Activated gamma-delta T cell treated with anti-CD3 and anti-CD28 coated beads, Interleukin-2, amount 50 U/mL, for 16 hours (primary cell): Measurements from ENCODE around the gene SH3RF3.

Experiments
- DNase-seq: peaks from one replicate; pipeline ENCODE4 v3.0.0-alpha.2; 2020; ENCODE audit warnings: low read depth

Gene SH3RF3

DNA sequence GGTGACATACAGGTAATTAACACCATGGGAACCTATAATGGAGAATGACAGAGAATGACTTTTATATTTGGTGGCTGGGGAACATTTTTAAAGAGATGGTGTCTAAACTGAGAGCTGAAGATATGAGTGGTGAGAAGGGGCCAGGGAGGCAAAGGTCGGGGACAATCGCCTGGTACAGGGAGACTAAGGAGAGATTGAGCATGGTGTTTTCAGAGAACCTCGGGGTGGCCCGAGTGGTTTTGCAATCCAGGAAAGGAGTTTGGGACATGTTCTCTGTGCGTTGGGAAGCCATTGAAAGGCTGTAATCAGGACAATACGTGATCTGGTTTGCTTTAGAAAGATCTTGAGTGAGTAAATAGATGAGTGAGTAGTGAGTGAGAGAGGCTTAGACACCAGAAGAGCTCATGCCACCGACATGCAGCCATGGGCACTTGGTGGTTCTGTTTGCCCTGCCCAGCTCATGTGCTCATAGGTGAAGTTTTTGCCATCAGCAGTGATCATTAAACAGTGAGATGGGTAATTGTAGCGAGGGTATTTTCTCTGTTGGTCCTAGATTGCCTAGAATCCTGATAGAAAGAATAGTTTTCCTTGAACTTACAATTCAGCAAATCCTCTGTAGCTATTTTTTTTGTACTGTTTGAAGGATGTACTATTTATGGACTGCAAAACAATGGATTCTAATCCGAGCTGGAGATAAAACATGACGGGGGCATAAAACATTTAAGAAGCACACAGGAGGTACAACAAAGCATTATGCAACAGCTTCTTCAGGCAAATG is 114.7 kb downstream of the SH3RF3 start:
- DNase-seq = no peak

DNA sequence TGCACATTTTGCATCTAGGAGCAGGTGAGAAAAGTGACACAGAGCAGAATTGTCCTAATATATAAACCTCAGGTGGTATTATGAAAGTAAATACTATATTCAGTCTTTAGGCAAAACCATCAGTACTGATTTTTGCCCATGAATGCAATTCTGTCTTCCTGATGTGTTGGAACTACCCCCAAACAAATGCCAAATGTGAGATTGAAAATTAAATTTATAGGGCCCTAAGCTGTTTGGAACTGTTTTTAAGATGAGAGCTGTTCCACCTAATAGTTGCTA is 115.2 kb downstream of the SH3RF3 start:
- DNase-seq = no peak

DNA sequence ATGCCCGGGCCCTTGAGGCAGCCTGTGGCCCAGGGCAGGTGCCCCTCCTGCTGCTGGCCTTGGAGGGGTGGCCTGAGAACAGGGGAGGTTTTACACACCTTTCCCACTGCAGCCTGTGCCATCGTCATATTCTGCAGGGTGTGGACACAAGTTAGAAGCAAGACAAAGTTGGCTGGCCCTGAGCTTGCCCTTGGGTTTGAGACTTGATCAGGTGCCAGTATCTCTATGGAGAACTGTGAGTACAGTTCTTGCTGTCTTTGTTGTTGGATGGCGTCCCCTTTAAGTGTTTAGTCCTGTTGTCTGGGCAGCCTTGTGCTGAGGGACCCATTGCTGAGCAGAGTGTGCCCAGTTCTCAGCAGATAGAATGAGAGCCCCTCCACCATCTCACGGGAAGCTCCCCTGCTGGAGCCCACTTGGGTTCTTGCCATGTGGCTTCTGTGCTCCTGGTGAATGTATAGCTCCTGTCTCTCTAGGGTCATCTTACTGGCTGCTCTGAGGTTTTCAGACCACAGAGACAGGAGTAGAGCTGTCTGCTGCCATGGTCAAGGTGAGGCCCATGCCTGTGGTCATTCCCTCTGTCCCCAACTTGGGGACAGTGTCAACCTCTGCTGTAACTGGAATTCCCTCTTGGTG is 115.9 kb downstream of the SH3RF3 start:
- no peak for DNase-seq

DNA sequence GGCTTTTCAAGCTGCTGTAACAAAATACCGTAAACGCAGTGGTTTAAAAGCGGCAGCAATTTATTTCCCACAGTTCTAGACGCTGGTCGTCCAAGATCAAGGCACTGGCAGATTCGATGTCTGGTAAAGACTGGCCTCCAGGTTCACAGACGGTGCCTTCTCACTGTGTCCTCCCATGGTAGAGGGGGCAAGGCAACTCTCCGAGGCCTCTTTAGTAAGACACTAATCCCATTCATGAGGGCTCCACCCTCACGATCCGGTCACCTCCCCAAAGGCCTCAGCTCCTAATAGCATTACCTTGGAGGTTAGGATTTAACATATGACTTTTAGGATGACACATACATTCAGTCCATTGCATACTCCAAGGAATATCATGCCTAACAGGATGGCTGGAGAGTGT is 117.2 kb downstream of the SH3RF3 start:
- DNase-seq = no peak

DNA sequence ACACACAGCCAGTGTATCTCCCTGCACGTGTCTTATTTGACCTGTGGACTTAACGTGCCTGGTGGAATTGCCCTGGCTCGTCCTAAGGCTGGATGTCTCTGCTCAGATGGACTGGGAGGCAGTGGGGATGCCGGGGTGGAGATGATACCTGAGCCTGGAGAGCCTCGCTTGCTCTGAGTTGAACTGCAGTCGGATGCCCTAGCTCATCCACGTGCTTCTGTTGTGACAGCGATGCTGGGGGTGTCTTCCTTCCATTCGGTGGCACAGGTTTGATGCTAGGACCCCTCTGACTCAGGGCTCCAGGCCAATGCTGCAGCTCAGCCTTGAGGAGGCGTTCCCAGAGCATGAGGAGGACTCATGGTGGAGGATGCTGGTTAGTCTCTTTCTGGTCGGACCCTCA is 117.6 kb downstream of the SH3RF3 start:
- DNase-seq = no peak

DNA sequence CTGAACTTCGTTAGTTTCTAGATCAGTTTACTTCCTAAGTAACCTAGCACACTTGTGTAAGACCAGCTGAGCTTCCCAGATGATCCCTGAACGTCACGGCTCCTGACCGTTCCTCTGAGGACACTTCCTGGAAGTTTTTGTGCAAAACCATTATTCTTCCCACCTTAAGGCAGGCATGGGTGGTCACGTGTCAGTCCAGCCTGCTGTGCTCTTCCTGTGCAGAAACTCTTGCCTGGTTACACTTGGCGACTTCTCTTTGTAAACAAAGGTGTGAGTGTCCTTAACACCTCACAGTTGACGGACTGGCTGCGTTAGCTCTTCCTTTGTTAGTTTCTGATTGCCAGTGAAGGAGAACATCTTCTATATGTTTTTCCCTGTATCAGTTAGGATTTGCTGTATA is 118.3 kb downstream of the SH3RF3 start:
- no peak for DNase-seq

DNA sequence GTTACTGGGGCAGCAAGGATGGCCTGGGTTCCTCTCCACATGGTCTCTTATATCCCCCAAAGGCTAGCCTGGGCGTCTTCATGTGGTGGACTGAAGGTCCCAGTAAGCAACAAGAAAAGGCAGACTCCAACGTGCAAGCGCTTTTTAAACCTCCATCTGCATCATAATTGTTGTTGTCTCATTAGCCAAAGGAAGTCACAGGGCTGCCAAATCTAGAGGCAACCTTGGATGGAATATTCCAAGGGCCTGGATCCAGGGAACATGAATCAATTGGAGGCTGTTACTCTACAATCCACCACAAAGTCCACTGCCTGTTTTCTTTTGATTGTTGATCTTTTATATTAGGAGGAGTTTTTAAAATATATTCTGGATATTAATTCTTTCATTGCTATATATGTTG is 118.8 kb downstream of the SH3RF3 start:
- DNase-seq = no peak

DNA sequence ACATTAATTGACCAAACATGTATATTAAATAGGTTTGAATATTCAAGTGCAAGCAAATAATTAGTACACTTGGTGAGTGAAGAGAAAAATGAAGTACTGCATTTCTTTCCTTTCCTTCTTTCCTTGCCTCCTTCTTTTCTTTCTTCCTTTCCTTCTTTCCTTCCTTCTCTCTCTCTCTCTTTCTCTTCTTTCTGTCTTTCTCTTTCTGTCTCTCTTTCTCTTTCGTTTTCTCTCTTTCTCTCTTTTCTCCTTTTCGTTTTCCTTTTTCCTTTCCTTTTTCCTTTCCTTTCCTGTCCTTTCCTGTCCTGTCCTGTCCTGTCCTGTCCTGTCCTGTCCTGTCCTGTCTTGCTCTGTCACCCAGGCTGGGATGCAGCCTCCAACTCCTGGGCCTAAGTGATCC is 119.6 kb downstream of the SH3RF3 start:
- DNase-seq = no peak

DNA sequence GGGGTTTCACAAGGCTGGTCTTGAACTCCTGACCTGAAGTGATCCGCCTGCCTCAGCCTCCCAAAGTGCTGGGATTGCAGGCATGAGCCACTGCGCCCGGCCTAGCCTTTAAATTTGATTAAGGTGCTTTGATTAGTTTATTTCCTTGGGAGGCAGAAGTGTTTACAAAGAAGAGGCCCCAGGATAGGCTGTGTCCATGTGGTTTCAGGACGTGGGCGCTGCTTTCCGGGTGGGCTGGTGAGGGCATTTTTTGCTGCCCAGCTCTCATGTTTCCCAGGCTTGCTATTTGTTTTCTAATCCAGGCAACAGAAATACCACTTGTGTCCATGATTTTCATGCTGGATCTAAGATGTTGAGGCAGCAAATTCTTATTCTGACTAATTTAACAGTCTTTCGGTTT is 124.2 kb downstream of the SH3RF3 start:
- no peak for DNase-seq

DNA sequence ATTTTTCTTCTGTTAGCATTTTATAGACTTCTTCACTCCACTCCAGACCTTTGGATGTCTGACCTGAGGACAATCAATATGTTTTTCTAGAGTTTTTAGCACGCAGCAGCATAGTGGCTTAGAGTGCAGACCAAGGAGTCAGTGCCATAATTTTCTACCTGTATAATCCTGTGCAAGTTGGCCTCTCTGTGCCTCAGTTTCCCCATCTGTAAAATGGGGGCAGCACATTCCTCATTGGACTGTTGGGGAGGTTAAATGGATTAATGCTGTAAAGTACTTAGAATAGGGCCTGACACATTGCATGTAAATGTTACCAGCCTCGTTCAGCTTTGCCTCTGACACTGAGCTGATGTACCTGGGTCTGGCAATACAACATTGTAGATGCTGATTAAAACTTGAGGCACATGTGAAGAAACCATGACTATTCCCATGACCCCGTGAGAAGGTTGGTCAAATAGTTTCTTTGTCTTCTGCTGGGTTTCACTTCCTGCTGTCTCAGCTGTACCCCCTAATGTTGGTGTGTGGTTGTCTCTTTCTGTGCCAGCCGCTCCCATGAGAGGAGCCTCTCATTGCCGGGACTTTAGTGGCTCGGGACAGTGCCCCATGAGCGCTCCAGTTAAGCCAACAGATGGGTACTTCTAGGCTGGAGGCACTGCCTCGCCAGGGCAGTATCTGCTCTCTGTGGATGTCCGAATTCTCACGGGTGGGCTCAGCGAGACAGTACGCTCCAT is 125.3 kb downstream of the SH3RF3 start:
- no peak for DNase-seq

DNA sequence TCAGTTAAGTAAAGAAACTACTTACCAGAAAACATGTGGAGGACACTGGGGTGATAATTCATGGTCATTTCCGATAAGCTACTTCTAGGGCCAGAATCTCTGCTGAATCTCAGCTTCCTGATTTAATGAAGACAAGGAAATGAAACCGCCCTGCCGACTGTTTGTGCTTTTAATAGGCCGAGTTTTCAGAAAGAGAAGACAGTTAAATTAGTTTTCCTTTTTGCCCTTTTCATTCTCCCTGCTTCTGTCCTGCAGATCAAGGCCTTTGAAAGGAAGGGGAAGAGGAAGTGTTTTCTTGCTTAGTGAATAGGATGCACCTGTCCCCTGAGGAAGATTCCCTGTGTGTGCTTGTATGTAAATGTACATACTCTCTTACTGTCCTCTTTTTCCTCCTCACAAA is 126.6 kb downstream of the SH3RF3 start:
- no peak for DNase-seq

DNA sequence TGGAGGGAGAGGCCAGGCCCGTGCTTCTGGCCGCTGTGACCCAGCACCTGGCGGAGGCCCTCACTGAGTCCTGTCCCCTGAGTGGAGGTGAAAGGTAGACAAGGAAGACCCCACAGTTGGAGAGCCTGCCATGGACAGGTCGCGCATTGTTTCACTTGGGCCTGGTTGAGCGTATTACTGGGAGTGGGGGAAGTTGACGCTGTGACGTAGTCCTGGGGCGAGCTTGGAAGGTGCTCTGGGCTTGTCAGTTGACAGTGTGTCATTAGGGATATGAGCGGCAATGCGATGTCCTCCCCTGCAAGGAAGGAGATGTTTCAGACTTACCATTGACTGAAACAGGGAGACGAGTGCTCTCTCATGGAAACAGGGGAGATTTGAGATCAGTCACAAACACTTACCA is 127.1 kb downstream of the SH3RF3 start:
- DNase-seq = no peak

DNA sequence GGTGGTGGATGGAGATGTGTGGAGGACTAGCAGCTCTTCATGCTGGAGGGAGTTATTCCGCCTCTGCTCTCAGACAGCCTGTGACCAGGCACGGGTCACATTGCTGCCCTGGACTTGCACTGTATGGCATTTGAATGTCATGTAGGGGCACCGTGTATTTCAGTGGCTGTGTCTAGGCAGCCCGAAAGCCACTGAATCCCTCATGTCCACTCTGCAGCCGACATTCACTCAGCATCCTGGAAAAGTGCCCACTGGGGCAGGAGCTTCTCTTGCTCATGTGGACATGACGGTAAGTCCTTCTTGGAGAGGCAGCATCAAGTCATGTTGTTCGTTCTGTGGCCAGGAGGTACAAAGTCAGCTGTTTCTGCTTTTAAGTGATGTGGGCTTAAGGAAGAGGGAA is 127.9 kb downstream of the SH3RF3 start:
- no peak for DNase-seq

DNA sequence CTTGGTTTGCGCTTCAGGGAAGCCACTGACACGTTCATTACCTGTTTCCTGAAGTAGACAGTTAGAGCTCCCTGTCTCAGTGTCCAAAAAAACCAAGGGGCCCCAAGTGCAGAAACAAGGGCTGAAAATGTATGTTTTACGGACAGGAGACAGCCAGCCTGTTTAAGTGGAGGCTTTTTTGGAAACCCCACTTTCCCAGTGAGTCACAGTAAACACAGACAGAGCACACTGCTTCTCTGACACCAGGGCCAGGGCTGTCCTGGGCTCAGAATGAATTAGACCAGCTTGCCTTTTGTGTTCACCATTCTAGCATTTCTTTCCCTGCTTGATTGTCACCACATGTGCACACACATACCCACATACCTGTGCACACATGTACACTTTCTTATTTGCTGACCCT is 128.6 kb downstream of the SH3RF3 start:
- DNase-seq = no peak

DNA sequence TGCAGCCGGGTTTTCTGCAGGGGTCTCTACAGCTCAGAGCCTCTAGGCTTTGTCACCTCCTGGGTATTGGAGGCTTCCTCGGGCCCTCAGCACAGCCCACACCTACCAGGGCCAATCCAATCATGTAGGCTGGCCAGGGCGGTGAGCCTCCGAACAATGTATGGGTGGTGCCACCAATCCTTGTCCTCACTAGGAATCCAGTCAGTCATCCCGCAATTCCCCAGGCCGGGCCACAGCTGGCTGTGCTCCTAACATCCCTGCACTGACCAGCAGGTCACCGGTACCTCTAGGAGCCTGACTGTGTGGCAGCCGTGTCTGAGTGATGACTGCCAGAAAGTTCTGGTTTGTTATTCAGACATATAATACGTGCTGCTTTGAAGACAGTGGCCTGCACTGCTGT is 129.4 kb downstream of the SH3RF3 start:
- no peak for DNase-seq

DNA sequence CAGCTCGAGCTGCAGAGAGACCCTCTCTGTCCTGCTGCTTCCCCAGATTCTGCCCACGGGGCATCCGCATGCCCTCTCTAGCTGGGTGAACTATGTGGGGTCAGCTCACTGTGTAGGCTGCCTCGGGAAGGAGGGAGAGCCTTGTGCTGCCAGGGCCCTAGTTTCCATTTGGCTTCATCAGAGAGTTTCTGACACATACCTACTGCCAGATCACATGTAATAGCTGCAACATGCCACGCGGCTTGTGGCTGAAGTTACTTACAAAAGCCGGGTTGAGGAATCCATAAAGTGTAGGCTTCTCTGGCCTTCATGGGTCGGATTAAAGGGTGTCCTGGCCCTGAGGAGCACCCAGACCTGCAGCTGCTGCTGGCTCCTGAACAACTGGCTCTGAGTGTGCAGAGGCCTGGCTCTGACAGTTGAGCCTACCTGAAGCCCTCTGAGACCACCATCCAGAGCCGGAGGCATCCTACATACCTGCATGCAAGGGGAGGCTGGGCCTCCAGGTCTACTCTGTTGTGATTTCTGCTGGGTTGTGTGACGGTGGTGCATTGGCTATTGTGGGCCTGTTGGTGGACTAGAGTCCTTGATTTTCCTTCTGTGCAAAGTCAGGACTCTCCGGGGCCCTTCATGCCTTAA is 130.0 kb downstream of the SH3RF3 start:
- no peak for DNase-seq

DNA sequence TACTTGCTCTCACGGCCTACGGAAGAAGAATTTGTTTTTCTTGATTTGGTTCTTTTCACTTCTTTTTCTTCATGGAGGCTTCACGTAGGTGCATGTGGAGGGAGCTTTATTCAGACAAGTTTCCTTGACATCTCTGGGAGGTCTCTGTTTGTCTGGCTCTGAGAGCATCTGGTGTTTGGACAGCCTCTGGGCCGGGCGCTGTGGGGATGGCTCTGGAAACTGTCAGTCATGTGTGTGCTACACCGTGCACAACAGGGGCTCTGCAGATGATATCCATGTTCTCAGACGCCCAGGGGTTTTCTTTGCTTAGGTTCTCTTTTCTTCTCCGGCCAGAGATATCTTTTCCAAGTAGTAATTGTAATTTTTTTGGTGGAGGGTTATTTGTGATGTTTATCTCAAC is 130.7 kb downstream of the SH3RF3 start:
- no peak for DNase-seq

DNA sequence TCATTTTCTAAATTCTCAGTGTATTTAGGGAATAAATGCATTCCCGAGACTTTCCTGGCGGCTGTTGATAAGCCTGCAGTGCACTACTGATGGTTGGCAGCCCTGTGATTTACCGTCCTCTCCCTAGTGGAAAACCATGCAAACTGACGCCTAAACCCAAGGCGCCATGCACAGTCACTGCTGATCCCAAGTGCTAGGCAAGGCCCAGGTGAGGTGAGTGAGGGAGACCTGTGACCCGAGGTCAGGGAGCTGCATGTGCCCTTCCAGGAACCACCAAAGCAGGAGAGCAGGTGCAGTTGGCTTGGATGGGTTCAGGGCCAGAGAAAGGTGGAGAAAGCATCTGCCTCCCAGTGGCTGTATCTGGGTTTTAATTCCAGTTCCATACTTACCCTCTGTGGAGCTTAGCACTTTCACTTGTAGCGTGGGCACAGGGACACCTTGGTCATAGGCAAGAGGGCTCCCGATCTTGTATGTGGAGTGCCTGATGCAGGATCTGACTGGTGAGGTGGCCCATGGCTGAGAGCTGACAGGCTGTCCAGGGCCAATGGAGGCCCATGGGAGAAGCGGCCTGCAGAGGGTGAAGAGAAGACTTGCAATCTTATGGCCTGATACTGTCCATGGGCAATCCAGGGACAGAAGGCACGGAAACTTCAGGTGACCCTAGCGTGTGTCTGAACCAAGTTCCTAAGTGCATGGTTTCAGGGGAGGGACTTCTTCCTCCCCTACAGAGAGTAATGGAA is 131.3 kb downstream of the SH3RF3 start:
- DNase-seq = no peak

DNA sequence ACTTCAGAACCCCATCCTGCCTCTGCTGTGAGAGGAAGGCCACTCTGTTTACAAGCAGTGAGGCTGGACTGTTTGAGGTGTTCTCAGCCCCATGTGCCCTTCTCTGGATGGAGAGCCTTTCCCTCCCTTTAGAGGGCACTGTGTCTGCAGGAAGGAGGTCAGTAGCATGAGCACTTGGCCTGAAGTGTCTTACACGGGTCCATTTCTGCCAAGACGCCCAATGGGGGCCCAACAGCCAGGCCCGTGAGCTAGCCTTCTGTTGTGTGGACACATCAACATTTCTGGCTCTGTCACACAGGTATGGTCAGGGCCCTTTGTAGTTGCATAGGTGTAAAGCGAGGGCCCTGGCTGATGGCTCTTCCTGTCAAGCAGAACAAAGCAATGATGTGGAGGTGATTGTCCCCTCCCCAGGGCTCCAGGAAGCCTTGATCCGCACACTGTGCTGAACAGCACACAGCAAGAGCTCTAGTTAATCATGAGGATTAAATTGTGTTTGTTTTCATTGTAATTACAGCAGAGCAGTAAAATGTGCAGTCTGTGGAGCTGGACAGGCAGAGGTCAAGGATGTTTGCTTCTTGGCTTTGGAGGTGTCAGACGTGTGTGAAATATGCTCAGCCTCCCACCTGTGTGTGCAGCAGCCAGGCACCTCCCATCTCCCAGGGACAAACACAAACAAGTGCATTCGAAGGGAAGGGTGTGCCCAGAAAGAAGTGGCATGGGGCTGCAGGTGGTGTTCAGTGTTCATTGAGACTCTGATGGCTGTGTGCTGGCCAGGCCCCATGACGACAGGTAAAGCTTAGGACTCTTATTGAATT is 132.1 kb downstream of the SH3RF3 start:
- no peak for DNase-seq

DNA sequence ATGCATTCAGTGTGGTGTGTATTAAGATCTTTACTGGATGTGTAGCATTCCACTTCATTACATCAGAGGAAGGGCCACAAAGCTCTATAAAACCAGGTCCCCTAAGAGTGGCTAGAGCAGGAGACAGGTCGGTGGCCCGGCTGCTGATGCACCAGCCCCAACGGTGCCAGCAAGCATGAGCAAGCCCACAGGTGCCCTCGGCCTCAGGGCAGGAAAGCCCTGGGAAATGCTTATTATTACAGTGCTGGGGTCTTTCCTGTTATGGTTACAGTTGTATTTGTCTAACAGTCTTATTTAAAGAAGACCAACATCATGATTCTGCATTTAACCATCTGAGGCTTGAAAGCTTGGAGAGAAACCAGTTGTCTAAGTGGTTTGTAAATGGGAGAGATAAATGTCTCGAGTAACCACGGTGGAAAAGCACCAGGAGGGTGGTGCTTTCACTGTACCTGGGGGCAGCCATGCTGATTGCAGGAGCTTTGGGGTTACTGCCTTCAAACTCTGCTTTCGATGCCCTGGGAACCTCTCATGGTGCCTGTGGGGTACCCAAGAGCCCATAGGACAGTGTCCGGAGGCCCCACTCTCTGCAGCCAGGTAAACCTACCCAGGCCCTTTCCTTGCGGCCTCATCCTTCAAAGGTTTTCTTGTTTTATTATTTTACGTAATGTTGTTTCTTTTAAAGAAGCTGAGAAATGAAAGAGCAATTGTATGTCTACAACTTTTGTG is 133.1 kb downstream of the SH3RF3 start:
- no peak for DNase-seq
